Fibroblast of mammary gland (primary cell): Measurements from ENCODE around the gene VWF.

Experiments
- DNase-seq: peaks from one replicate; pipeline ENCODE4 v3.0.0-alpha.2; 2010; ENCODE audit warnings: low read depth
- H3K4me3 ChIP-seq: 2 replicates; pipeline ENCODE4 v1.5.1; 2011; ENCODE audit warnings: low read depth, mild to moderate bottlenecking, low read length, moderate library complexity; ENCODE audit not compliant: control insufficient read depth
- TF ChIP-seq, protein P1 (sequence below): conservative IDR thresholded peaks from 2 replicates; pipeline ENCODE4 v1.5.1; 2011; ENCODE audit warnings: low read depth, low read length, inconsistent platforms; ENCODE audit not compliant: control insufficient read depth, insufficient read depth

VWF gene

DNA sequence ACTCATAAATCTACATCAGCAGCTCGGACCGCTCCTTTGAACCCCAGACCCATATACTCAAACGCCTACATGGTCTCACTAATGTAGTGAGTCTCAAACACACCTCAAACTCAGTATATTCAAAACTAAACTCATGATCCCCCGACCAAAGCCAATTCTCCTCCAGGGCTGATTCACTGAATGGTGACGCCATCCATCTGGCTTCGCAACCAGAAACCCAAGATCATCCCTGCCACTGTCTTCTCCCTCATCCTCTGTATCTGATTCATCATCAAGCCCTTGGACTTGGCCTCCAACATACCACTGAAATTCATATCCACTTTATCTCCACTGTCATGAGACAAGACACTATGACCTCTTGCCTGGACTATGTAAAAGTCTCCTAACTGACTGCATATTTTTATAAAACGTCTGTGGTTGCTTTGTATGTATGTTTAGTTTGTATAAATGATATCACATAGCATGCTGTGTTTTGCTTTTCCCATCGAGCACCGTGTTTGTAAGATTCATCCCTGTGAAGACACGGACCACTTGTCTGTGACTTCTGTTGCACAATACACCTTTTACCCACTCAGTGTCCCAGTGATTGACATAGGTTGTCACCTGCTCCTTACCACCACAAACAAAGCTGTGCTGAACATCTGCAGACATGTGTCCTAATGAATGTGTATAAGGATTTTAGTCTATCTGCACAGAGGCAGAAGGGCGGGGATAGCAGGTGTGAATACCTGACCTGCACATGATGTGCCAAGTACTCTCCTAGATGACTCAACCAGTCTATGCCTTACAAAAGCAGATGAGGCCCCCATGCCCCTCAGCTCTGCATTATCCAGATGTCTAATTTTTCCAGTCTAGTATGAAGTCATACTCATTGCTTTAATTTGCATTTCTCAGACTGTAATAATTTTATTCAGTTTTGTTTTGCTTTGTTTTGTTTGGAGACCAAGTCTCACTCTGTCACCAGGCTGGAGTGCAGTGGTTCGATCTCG lies 76.9 kb downstream of the VWF start:
- TF ChIP-seq, protein P1, sequence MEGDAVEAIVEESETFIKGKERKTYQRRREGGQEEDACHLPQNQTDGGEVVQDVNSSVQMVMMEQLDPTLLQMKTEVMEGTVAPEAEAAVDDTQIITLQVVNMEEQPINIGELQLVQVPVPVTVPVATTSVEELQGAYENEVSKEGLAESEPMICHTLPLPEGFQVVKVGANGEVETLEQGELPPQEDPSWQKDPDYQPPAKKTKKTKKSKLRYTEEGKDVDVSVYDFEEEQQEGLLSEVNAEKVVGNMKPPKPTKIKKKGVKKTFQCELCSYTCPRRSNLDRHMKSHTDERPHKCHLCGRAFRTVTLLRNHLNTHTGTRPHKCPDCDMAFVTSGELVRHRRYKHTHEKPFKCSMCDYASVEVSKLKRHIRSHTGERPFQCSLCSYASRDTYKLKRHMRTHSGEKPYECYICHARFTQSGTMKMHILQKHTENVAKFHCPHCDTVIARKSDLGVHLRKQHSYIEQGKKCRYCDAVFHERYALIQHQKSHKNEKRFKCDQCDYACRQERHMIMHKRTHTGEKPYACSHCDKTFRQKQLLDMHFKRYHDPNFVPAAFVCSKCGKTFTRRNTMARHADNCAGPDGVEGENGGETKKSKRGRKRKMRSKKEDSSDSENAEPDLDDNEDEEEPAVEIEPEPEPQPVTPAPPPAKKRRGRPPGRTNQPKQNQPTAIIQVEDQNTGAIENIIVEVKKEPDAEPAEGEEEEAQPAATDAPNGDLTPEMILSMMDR: no peak
- H3K4me3 ChIP-seq: no peak overlapping the region
- DNase-seq: peak; percentile 97

DNA sequence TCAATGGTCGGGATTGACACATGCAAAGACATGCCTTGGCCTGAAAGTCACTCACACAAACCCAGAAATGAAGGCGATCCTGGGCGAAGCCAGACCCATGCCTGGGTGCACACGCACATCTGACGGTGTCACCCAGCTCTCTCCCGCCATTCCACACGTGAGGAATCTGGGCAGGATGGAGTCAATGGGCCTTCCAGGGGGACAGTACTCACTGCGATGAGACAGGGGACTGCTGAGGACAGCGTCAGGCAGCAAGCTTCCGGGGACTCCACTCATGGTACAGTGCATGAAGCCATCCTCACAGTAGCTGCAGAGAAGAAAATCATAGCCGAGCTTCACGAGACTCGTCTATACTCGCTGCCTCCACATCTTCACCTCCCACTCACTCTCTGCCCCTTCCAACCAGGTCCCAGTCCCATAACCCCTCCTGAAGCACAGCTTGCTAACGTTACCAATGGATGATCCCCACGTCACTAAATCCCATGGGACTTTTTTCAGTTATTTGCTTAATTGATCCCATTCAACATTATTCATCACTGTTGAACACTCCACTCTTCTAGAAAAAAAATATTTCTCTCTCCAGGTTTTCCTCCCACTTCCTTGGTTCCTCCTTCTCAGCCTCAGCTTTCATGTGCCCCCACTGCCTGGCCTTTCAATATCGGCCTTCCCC lies 77.8 kb downstream of the VWF start:
- no peak overlapping the region for H3K4me3 ChIP-seq
- peak; percentile 85 for DNase-seq
- TF ChIP-seq, protein P1: no peak

DNA sequence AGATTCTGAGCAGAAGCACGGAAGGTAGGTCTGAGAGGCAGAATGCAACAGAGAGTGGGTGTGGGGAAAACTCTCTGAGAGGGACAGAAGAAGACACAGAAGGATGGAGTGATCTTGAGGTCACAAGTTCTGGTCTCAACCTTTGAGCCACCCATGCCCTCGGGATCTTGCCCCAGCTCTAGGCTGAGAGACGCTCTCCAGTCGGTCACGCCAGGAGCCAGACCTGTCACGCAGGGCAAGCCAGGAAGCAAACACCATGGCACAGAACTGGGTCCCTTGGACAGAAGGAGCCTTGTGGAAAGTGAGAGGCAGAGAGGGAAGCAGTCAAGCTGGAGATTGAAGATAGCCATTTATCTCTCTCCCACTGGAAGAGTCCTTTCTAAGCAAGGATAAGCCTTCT lies 79.0 kb downstream of the VWF start:
- TF ChIP-seq, protein P1: no peak
- DNase-seq: no peak
- no peak overlapping the region for H3K4me3 ChIP-seq

DNA sequence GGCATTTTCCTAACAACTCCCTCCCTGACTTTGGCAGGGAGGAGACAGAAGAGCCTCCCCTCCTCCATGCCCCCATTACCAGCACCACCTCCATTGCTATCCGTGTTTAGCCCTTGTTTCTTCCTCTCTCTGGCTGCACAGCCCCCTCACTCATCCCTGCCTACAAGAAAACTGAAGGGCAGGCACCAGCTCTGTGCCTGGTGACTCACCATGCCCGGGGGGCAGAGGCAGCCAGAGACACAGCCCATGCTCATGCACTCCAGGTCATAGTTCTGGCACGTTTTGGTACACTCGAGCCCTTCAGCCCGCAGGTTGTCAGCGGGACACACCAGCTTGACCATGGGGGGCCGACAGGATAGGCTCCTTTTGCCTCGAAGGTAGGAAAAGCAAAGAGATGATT lies 80.4 kb downstream of the VWF start:
- TF ChIP-seq, protein P1: no peak
- no peak overlapping the region for H3K4me3 ChIP-seq
- DNase-seq: no peak

DNA sequence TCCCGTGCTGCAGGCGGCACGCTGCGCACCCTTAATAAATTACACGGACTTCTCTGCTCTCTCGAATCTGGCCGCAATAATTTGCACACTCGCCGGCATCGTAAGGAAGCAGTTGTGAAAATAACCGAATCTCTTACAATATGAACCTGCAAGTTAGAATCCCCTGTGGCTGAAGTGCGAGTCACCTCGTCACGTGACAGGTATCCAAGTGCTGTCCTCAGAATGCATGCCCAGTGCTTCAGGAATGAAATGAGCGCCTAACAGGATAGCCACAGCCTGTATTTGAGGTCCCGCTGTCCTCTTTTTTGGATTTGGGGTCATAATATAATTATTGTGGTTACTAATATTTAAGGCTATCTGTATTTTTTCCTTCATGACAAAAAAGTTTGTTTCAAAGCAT lies 82.0 kb downstream of the VWF start:
- no peak for DNase-seq
- TF ChIP-seq, protein P1: no peak
- H3K4me3 ChIP-seq: no peak overlapping the region

DNA sequence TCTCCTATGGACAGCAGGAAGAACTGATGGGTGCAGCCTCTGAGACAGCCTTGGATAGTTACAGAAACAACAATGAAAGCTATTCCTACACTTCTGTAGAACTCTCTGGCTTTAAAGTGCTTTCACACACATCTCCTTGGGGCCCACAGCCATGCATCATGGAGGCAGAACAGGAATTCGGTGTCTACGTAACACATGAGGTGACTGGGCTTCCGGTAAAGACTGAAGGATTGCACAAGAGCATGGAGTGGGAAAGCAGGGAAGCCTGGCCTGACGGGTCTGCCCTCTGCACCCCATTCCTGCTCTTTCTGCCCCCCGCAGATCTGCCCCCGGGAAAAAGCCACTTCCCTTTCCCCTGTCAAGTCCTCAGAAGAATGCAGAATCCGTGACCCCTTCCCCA lies 82.6 kb downstream of the VWF start:
- DNase-seq: peak; percentile 50
- no peak overlapping the region for H3K4me3 ChIP-seq
- TF ChIP-seq, protein P1: no peak
